ENCODE results near the gene TMEM17. TPM values are rescaled to one million over a fixed set of nuclear protein-coding genes. Genes with fewer than 3 reads are reported as not detected.

The TMEM17 gene
- total and polyA plus RNA-seq, 10 donors = 0.22 to 2.6 (median 0.69) TPM; not detected in 1

- Histone ChIP-seq H3K4me1 (peaks cover 4 to 14% (median 12%) of the 10 kb centered on the region in 6 donors), H3K9me3 (no peaks in the 10 kb centered on the region), H3K27me3 (replicated peaks in 1 of 7) (peaks cover 0 to 17% (median 0%) of the 10 kb centered on the region in 7 donors), H3K27ac (no peak overlapping the region), H3K36me3 (no peaks in the 10 kb centered on the region), H3K4me3 (no peak overlapping the region)
- TF ChIP-seq CTCF (IDR thresholded peaks at IDR 0.05 in 8 of 11, conservative IDR thresholded peaks at IDR 0.05 in 3 of 11) = no peak
- no peak for TF ChIP-seq POLR2A (IDR thresholded peaks at IDR 0.05)
- intact Hi-C loops (cut with DNase I; ENCODE audit: low total_unique reads) = no loop called here
- DNase-seq = no peak
- 52 to 76% (median 69%) methylated on average over 2 to 3 of the region's 3 CpGs for WGBS, 5 donors
Observed at GRCh38 chr2:62453955-62454354, 52.0 kb downstream of the TMEM17 start.

GRCh38 chr2:62452701-62453454 lies 53.1 kb downstream of the TMEM17 start:
- Histone ChIP-seq H3K9me3 (no peaks in the 10 kb centered on the region), H3K27me3 (replicated peaks in 1 of 7) (peaks cover 0 to 17% (median 0%) of the 10 kb centered on the region in 7 donors), H3K4me3 (no peak overlapping the region), H3K36me3 (no peaks in the 10 kb centered on the region), H3K4me1 (peaks cover 4 to 14% (median 12%) of the 10 kb centered on the region in 6 donors), H3K27ac (no peak overlapping the region)
- intact Hi-C loops (cut with DNase I; ENCODE audit: low total_unique reads) = no loop called here
- DNase-seq = no peak
- 86 to 88% (median 88%) methylated on average over 7 of the region's 7 CpGs for WGBS, 5 donors
- TF ChIP-seq CTCF (IDR thresholded peaks at IDR 0.05 in 8 of 11, conservative IDR thresholded peaks at IDR 0.05 in 3 of 11) (no peak), POLR2A (IDR thresholded peaks at IDR 0.05) (no peak), POLR2AphosphoS5 (IDR thresholded peaks at IDR 0.05) (no peak)

- Histone ChIP-seq H3K27me3 (replicated peaks in 1 of 7) (no peaks in the 10 kb centered on the region), H3K36me3 (no peaks in the 10 kb centered on the region), H3K27ac (no peak overlapping the region), H3K9me3 (no peaks in the 10 kb centered on the region), H3K4me1 (no peaks in the 10 kb centered on the region), H3K4me3 (no peak overlapping the region)
- DNase-seq = no peak
- 82 to 92% (median 87%) methylated on average over 9 of the region's 9 CpGs for WGBS, 5 donors
- no peak for TF ChIP-seq POLR2AphosphoS5 (IDR thresholded peaks at IDR 0.05)
- TF ChIP-seq CTCF (IDR thresholded peaks at IDR 0.05 in 8 of 11, conservative IDR thresholded peaks at IDR 0.05 in 3 of 11) = no peak
- TF ChIP-seq POLR2A (IDR thresholded peaks at IDR 0.05) = no peak
- intact Hi-C loops (cut with DNase I; ENCODE audit: low total_unique reads) = no loop called here
Observed at GRCh38 chr2:62450716-62451191, 55.2 kb downstream of the TMEM17 start.

Small RNAs within 50 kb of the gene (small RNA-seq; reads per million reads assigned to genes)
- gene AC107083.1 (0 reads per million in 4 donors), gene RN7SL18P (0 reads per million in 4 donors)

Other genes starting within 250 kb of the TMEM17 start
- gene EHBP1, start 199.5 kb upstream of the TMEM17 start, total RNA-seq = 10 to 100 TPM; 23.6 to 44.2 (median 34.2) TPM
- gene EHBP1, start 199.5 kb upstream of the TMEM17 start, polyA plus RNA-seq = 1 to 10 TPM; 5.0 to 8.3 (median 5.3) TPM

Data from spleen (tissue), 11 donors.